ENCODE results near the gene NT5C2. TPM values are rescaled to one million over a fixed set of nuclear protein-coding genes. Genes with fewer than 3 reads are reported as not detected.
"Not testable (repeated sequence)": the region's sequence is repeated elsewhere in the genome, so short reads cannot be mapped to it uniquely, and the experiment has no call there.

Gene NT5C2
- total RNA-seq, 1 experiment from 2014 or later, result 35.5 TPM

DNA sequence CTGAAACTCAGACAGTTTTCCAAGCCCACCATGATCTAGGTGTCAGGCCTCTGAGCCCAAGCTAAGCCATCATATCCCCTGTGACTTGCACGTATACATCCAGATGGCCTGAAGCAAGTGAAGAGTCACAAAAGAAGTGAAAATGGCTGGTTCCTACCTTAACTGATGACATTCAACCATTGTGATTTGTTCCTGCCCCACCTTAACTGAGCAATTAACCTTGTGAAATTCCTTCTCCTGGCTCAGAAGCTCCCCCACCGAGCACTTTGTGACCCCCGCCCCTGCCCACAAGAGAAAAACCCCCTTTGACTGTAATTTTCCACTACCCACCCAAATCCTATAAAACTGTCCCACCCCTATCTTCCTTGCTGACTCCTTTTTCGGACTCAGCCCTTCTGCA lies 12.3 kb upstream of the NT5C2 start:
- DNase-seq (ENCODE audit: low read depth, low spot score); in situ Hi-C loops (cut with HindIII; ENCODE audit: low pct_unique_long_range_greater_than_20kb, low sequenced_read_pairs): not testable (repeated sequence)

DNA sequence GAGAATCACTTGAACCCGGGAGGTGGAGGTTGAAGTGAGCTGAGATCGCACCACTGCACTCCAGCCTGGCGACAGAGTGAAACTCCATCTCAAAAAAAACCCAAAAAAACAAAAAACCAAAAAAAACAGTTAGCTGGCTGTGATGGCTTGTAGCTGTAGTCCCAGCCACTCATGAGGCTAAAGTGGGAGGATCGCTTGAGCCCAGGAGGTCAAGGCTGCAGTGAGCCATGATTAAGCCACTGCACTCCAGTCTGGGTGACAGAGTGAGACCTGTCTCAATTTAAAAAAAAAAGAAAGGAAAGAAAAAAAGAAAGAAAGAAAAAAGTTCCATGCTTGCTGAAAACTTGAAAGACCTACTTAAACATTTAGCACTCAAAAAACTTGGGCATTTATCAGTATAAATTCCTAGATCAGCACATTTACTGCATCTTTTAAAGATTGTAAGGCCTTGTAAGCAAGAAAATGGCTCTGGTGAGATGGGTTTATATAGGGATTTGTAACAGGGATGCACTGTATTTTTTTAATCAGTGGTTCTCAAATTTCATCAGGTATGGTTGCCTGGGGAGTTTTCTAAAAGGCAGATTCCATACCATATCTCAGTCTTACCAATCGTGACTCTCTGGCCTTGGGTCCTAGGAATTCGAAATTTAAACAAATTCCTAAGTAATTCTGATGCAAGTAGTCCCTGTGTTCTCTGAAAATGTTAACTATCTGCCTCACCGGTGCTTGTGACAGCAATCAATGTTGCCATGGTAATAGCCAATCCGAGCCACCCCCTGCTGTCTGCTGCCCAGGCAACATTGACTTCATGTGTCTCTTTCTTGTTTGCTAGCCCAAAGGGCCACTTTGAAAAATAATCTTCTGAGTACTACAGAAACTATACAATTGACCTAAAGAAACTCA lies 11.5 kb upstream of the NT5C2 start:
- in situ Hi-C loops (cut with HindIII; ENCODE audit: low pct_unique_long_range_greater_than_20kb, low sequenced_read_pairs), result no loop called here
- no peak for DNase-seq (ENCODE audit: low read depth, low spot score)

GRCh38 chr10:103203466-103203865 lies 10.4 kb upstream of the NT5C2 start:
- in situ Hi-C loops (cut with HindIII; ENCODE audit: low pct_unique_long_range_greater_than_20kb, low sequenced_read_pairs), result no loop called here
- no peak for DNase-seq (ENCODE audit: low read depth, low spot score)

- in situ Hi-C loops (cut with HindIII; ENCODE audit: low pct_unique_long_range_greater_than_20kb, low sequenced_read_pairs), result no loop called here
- DNase-seq (ENCODE audit: low read depth, low spot score), result no peak
Measured at GRCh38 chr10:103202319-103202718, 9.2 kb upstream of the NT5C2 start.

- in situ Hi-C loops (cut with HindIII; ENCODE audit: low pct_unique_long_range_greater_than_20kb, low sequenced_read_pairs), result no loop called here
- DNase-seq (ENCODE audit: low read depth, low spot score), result no peak
Measured at GRCh38 chr10:103199488-103199887, 6.4 kb upstream of the NT5C2 start.

DNA sequence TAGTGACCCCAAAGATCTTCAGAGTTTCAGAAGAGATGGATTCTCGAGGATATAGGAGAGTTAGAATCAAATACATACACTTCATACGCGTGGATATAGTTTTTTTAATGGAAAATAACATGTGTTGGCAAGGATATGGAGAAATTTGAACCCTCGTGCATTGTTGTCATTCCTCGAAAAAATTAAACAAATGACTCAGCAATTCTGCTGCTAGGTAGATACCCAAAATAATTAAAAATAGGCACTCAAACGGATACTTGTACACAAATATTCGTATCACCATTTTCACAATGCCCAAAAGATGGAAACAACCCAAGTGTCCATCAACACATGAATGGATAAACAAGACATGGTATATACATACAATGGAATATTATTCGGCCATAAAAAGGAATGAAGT lies 5.6 kb upstream of the NT5C2 start:
- no peak for DNase-seq (ENCODE audit: low read depth, low spot score)
- in situ Hi-C loops (cut with HindIII; ENCODE audit: low pct_unique_long_range_greater_than_20kb, low sequenced_read_pairs), result no loop called here

GRCh38 chr10:103197903-103198302 lies 4.8 kb upstream of the NT5C2 start:
- in situ Hi-C loops (cut with HindIII; ENCODE audit: low pct_unique_long_range_greater_than_20kb, low sequenced_read_pairs), result no loop called here
- no peak for DNase-seq (ENCODE audit: low read depth, low spot score)

GRCh38 chr10:103197174-103197573 lies 4.1 kb upstream of the NT5C2 start:
- DNase-seq (ENCODE audit: low read depth, low spot score), result peak; percentile 56
- in situ Hi-C loops (cut with HindIII; ENCODE audit: low pct_unique_long_range_greater_than_20kb, low sequenced_read_pairs), result no loop called here

GRCh38 chr10:103196516-103196915 lies 3.4 kb upstream of the NT5C2 start:
- in situ Hi-C loops (cut with HindIII; ENCODE audit: low pct_unique_long_range_greater_than_20kb, low sequenced_read_pairs), result no loop called here
- DNase-seq (ENCODE audit: low read depth, low spot score), result no peak

DNA sequence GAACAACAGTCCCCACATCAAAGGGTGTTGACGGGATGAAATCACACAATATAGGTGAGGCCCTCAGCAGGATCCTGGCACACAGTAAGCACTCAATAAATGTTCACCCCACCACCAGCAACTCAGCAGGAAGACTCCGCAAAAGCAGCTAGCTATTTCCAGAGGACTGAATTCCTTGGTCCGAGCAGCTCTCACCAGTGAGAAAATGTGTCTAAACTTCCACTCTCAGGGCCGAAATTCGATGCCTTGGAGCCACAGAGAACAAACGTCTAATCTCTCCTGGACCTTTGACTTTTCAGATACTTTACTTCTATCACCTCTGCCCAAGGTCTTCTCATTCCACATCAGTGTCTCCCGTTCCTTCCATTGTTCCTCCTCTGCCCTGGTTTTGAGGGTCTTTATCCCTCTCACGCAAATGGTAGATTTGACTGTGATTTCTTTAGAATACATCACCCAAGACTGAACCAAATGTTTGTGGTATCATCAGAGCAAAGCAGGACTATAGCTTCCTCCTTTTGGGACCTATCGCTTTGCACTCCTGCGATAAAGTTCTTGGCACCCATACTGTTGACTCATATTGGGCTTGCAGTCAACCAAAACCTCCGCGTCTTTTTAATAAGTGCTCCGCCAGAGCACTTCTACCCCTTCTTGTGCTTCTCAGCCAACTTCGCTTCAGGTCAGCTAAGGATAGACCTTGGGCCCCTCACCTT lies 903 bp upstream of the NT5C2 start:
- in situ Hi-C loops (cut with HindIII; ENCODE audit: low pct_unique_long_range_greater_than_20kb, low sequenced_read_pairs), result no loop called here
- no peak for DNase-seq (ENCODE audit: low read depth, low spot score)

GRCh38 chr10:103192451-103193106 lies 493 bp downstream of the NT5C2 start:
- in situ Hi-C loops (cut with HindIII; ENCODE audit: low pct_unique_long_range_greater_than_20kb, low sequenced_read_pairs), result no loop called here
- peak; percentile 68 for DNase-seq (ENCODE audit: low read depth, low spot score)

DNA sequence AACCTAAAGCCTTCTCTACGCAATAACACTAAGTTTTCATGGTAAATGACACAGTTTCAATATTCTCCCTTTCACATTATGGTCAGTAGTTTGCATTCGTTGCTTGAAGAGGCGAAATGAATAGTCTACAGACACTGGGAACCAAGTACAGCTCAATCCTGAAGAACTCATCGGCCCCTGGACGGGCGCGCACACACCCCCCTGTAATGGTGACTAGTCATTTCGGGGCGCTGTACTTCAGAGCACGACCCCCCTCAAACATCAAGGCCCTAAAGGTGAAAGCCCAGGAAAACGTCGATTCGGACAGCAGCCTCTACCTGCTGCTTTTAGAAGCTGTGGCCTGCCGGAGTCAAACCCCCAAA lies 1.0 kb downstream of the NT5C2 start:
- in situ Hi-C loops (cut with HindIII; ENCODE audit: low pct_unique_long_range_greater_than_20kb, low sequenced_read_pairs), result no loop called here
- no peak for DNase-seq (ENCODE audit: low read depth, low spot score)

GRCh38 chr10:103191198-103191597 lies 1.9 kb downstream of the NT5C2 start:
- DNase-seq (ENCODE audit: low read depth, low spot score); in situ Hi-C loops (cut with HindIII; ENCODE audit: low pct_unique_long_range_greater_than_20kb, low sequenced_read_pairs): not testable (repeated sequence)

DNA sequence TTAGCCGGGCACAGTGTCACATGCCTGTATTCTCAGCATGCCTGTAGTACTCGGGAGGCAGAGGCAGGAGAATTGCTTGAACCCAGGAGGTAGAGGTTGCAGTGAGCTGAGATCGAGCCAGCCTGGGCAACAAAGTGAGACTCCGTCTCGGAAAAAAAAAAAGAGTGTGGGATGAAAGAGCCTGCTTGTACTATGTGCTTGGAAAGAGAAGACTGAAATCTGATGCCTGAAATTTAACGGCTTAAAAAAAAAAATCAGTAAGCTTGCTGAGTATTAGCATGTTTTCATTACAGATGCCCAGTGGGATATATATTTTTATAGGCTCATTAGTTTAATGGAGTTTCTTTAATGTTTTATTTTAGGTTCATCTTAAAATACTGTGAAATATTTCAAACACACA lies 4.2 kb downstream of the NT5C2 start:
- DNase-seq (ENCODE audit: low read depth, low spot score), result no peak

DNA sequence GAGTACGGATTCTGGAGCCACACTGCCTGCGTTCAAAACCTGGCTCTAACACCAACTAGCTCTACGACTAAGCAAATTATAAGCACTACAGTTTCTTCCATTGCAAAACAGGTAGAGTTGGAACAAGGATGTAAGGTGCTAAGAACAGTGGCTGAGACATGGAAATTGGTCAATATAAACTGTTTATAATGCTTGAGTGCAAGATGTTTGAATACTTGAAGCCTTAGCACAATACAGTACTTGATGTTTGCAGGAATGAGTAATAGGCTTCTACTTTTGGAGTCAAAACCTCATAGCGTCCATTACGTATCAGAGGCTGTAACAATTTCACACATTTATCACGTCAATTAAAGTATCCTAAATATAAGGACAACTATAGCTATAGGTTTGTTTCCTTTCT lies 6.9 kb downstream of the NT5C2 start:
- in situ Hi-C loops (cut with HindIII; ENCODE audit: low pct_unique_long_range_greater_than_20kb, low sequenced_read_pairs), result no loop called here
- no peak for DNase-seq (ENCODE audit: low read depth, low spot score)

More for the DNA sequence above, 4.2 kb downstream of the NT5C2 start:
- in situ Hi-C loops (cut with HindIII; ENCODE audit: low pct_unique_long_range_greater_than_20kb, low sequenced_read_pairs), result no loop called here

GRCh38 chr10:103184615-103185014 lies 8.5 kb downstream of the NT5C2 start:
- in situ Hi-C loops (cut with HindIII; ENCODE audit: low pct_unique_long_range_greater_than_20kb, low sequenced_read_pairs), result no loop called here

GRCh38 chr10:103183991-103184451 lies 9.1 kb downstream of the NT5C2 start:
- in situ Hi-C loops (cut with HindIII; ENCODE audit: low pct_unique_long_range_greater_than_20kb, low sequenced_read_pairs); DNase-seq (ENCODE audit: low read depth, low spot score): not testable (repeated sequence)

More at GRCh38 chr10:103184615-103185014, 8.5 kb downstream of the NT5C2 start:
- peak; percentile 25 for DNase-seq (ENCODE audit: low read depth, low spot score)

- in situ Hi-C loops (cut with HindIII; ENCODE audit: low pct_unique_long_range_greater_than_20kb, low sequenced_read_pairs), result no loop called here
- DNase-seq (ENCODE audit: low read depth, low spot score), result no peak
Measured at GRCh38 chr10:103181244-103181643, 11.8 kb downstream of the NT5C2 start.
